ENCODE measurements around the gene SLC22A13. TPM values are rescaled to one million over a fixed set of nuclear protein-coding genes. Genes with fewer than 3 reads are reported as not detected.

Gene SLC22A13
- total and polyA plus RNA-seq, 2 donors (not counting 3 experiments of a cell fraction or from before 2014, with no cell fraction given) = 0.11 to 0.53 TPM

DNA sequence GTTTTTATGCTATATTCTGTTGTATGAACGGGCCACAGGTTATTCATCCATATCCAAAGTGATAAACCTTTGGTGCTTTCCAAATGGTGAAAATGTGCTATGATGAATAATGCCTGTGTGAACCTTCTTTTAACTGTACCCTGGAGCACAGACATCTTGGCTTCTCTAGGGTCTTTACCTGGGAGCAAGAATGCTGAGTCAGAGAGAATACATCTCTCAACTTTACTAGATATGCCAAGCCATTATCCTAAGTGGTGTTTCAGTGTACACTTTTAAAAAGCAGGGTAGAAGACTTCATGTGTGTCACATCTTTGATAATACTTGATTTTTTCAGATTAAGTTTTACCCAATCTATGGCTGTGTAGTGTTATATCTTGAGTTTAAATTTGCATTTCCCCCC, 57.4 kb downstream of the SLC22A13 start:
- no peak overlapping the region for H3K27ac ChIP-seq (ENCODE audit: insufficient read depth, low read depth, low read length)
- H3K4me3 ChIP-seq (replicated peaks in 1 of 3; ENCODE audit: insufficient read depth in 1 of 3, low read depth in 1 of 3, low read length in 3 of 3) = no peak overlapping the region
- no peak overlapping the region for H3K9ac ChIP-seq (replicated peaks; ENCODE audit: extremely low read depth, insufficient read depth, low read length)
- no peaks in the 10 kb centered on the region for H4K20me1 ChIP-seq (replicated peaks; ENCODE audit: control insufficient read depth, extremely low read depth, insufficient read depth, low read length)
- FAIRE-seq (no peak), DNase-seq (ENCODE audit: low read depth, low spot score) (no peak)
- BruUV-seq (replicated peaks) = no TSS peak
- dilution Hi-C loops (cut with MboI; ENCODE audit: extremely low pct_ligation_motif_present, low sequenced_read_pairs) = no loop called here
- POLR2A ChIA-PET = no interaction called here
- CTCF ChIA-PET = no interaction called here
- TF ChIP-seq GATA2 (IDR thresholded peaks at IDR 0.05; ENCODE audit: insufficient read depth, insufficient read length, low read depth, low read length) = no peak
- peaks cover 0 to 2% of the 10 kb centered on the region in 2 experiments for H3K27me3 ChIP-seq (ENCODE audit: control insufficient read depth in 2 of 2, insufficient read depth in 2 of 2, low read length in 2 of 2)
- H3K4me1 ChIP-seq (ENCODE audit: control insufficient read depth, extremely low read depth, insufficient read depth, low read length) = no peaks in the 10 kb centered on the region
- H2AFZ ChIP-seq (ENCODE audit: low read depth, low read length) = no peak overlapping the region
- H3K79me2 ChIP-seq (ENCODE audit: control insufficient read depth, insufficient read depth, low read length) = no peaks in the 10 kb centered on the region
- no peak overlapping the region for H3K4me2 ChIP-seq (ENCODE audit: insufficient read depth, low read length)
- intact Hi-C loops (cut with micrococcal nuclease) = no loop called here
- H3K9me3 ChIP-seq (replicated peaks; ENCODE audit: control insufficient read depth, insufficient read depth, low read length) = no peaks in the 10 kb centered on the region
- no peaks in the 10 kb centered on the region for H3K9me1 ChIP-seq (replicated peaks; ENCODE audit: control insufficient read depth, extremely low read depth, insufficient read depth, low read length)
- H3K36me3 ChIP-seq (ENCODE audit: control insufficient read depth in 2 of 2, extremely low read depth in 1 of 2, insufficient read depth in 2 of 2, low read length in 2 of 2) = no peaks in the 10 kb centered on the region

DNA sequence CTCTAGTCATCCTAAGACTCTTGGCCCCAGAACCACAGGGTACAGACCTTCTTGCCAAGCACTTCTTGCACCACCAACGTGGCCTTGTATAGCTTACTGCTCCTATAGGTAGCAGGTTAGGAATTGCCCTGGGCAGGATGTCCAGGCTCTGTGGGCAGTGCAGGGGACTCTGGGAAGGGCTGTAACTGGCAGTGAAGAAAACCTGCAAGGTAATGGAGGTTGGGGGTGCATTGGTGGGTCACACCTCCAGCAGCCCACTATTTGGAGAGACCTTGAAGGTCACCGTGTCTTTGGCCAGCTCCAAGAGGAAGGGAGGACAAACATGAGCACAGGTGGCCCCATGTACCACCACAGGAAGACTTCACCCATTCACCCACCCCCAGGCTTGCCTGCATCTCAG, 59.6 kb downstream of the SLC22A13 start:
- ChIA-PET POLR2A (no interaction called here), CTCF (interaction anchor here (1.2 kb wide), 1 partner anchor 21 kb away, joined by 4 read pairs; the partner anchor contains the start of gene XYLB)
- Histone ChIP-seq H3K4me3 (replicated peaks in 1 of 3; ENCODE audit: insufficient read depth in 1 of 3, low read depth in 1 of 3, low read length in 3 of 3) (no peak overlapping the region), H3K4me1 (ENCODE audit: control insufficient read depth, extremely low read depth, insufficient read depth, low read length) (no peaks in the 10 kb centered on the region), H3K27ac (ENCODE audit: insufficient read depth, low read depth, low read length) (no peak overlapping the region), H3K36me3 (ENCODE audit: control insufficient read depth in 2 of 2, extremely low read depth in 1 of 2, insufficient read depth in 2 of 2, low read length in 2 of 2) (no peaks in the 10 kb centered on the region), H3K4me2 (ENCODE audit: insufficient read depth, low read length) (no peak overlapping the region), H2AFZ (ENCODE audit: low read depth, low read length) (no peak overlapping the region), H4K20me1 (replicated peaks; ENCODE audit: control insufficient read depth, extremely low read depth, insufficient read depth, low read length) (no peaks in the 10 kb centered on the region), H3K9me3 (replicated peaks; ENCODE audit: control insufficient read depth, insufficient read depth, low read length) (no peaks in the 10 kb centered on the region), H3K9ac (replicated peaks; ENCODE audit: extremely low read depth, insufficient read depth, low read length) (no peak overlapping the region), H3K27me3 (ENCODE audit: control insufficient read depth in 2 of 2, insufficient read depth in 2 of 2, low read length in 2 of 2) (peaks cover 0 to 2% of the 10 kb centered on the region in 2 experiments), H3K9me1 (replicated peaks; ENCODE audit: control insufficient read depth, extremely low read depth, insufficient read depth, low read length) (no peaks in the 10 kb centered on the region), H3K79me2 (ENCODE audit: control insufficient read depth, insufficient read depth, low read length) (no peaks in the 10 kb centered on the region)
- BruUV-seq (replicated peaks) = no TSS peak
- dilution Hi-C loops (cut with MboI; ENCODE audit: extremely low pct_ligation_motif_present, low sequenced_read_pairs) (no loop called here), intact Hi-C loops (cut with micrococcal nuclease) (no loop called here)
- FAIRE-seq (no peak), DNase-seq (ENCODE audit: low read depth, low spot score) (no peak)
- TF ChIP-seq MYC (IDR thresholded peaks at IDR 0.05; ENCODE audit: low read depth, low read length) (no peak), EZH2 (IDR thresholded peaks at IDR 0.05; ENCODE audit: borderline replicate concordance, low read depth, low read length, severe bottlenecking) (no peak)
- TF ChIP-seq, protein P1, sequence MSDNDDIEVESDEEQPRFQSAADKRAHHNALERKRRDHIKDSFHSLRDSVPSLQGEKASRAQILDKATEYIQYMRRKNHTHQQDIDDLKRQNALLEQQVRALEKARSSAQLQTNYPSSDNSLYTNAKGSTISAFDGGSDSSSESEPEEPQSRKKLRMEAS (IDR thresholded peaks at IDR 0.05; ENCODE audit: insufficient read depth, insufficient read length) = no peak

Measured in endothelial cell of umbilical vein (primary cell).